ENCODE measurements around the gene SETD6.

DNA sequence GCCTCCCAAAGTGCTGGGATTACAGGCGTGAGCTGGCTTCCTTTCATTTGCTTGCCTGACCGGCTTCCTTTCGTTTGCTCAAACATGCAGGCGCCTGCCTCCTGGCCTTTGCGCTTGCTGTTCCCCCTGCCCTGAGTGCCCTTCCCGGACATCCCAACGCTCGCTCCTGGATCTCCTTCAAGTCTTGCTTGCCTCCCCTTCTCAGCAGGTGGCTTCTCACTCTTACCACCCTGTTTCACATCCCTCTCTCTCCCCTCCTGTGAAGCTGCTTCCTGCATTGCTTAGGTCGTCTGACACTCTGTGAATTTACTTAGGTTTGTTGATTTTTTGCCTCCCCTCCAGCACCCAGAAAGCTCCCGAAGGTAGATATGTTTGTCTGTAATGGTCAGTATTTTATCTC lies 41.0 kb upstream of the SETD6 start:
- TF ChIP-seq, protein P1, sequence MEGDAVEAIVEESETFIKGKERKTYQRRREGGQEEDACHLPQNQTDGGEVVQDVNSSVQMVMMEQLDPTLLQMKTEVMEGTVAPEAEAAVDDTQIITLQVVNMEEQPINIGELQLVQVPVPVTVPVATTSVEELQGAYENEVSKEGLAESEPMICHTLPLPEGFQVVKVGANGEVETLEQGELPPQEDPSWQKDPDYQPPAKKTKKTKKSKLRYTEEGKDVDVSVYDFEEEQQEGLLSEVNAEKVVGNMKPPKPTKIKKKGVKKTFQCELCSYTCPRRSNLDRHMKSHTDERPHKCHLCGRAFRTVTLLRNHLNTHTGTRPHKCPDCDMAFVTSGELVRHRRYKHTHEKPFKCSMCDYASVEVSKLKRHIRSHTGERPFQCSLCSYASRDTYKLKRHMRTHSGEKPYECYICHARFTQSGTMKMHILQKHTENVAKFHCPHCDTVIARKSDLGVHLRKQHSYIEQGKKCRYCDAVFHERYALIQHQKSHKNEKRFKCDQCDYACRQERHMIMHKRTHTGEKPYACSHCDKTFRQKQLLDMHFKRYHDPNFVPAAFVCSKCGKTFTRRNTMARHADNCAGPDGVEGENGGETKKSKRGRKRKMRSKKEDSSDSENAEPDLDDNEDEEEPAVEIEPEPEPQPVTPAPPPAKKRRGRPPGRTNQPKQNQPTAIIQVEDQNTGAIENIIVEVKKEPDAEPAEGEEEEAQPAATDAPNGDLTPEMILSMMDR (IDR thresholded peaks at IDR 0.05): no peak
- no peak for TF ChIP-seq POLR2A (IDR thresholded peaks at IDR 0.05)

Data from testis (tissue), 2 donors.